ENCODE results near the gene CLDN15.
"Not testable (repeated sequence)": the region's sequence is repeated elsewhere in the genome, so short reads cannot be mapped to it uniquely, and the experiment has no call there.

CLDN15 gene, protein sequence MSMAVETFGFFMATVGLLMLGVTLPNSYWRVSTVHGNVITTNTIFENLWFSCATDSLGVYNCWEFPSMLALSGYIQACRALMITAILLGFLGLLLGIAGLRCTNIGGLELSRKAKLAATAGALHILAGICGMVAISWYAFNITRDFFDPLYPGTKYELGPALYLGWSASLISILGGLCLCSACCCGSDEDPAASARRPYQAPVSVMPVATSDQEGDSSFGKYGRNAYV

DNA sequence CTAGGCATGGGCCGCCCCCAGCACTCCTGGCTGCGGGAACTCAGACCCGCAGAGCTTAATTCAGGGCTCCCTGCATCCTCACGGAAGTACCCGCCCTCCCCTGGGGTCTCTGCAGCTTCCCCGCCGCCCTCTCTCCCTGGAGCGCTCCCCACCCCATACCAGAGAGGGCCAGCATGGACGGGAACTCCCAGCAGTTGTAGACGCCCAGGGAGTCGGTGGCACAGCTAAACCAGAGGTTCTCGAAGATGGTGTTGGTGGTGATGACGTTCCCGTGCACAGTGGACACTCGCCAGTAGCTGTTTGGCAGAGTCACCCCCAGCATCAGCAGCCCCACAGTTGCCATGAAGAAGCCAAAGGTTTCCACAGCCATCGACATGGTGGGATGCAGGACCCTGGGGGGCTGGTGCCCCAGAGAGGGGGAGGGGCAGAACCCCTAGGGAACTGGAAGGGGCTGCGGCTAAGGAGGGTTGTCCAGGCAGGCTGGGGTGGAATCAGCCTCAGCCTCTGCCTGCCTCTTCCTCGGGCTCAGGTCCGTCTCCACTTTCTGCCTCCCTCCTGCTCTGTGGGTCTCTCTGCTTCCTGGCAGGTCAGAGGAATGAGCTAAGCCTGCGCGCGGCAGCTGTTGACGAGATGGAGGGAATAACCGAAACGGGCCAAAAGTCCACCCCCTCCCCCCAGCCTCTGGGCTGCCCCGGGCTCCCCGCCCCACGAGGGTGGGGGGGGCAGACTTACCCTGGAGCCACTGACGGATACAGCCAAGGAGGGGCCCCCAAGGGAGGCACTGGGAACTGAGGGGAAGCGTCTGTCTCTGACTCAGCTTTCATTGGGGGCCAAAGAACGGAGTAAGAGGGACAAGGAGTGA is at the start of gene CLDN15:
Gene CLDN15, minus strand, starts transcription at position 597 of the 862 bp plus-strand sequence. Its CDS starts 221 bp downstream, at position 376.
- no peak for DNase-seq

DNA sequence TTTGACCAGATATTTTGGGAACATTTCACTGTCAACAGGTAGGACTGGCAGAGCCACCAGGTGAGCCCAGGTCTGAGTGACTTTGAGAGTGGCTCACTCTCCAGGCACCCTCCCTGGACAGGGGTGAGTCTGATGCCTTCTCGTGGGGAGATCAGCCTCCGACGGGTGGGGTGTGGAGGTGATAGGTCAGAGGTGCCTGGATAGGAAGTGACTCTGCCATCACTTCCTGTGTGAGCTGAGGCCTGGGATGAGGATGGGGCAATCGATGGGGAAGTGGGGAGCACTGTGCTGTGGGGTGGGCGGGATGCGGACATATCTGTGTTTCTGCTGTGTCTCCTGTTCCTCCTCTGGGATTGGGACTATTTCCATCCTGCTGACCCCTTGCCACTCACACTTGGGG is 49.4 kb upstream of the CLDN15 start:
- no peak for DNase-seq

DNA sequence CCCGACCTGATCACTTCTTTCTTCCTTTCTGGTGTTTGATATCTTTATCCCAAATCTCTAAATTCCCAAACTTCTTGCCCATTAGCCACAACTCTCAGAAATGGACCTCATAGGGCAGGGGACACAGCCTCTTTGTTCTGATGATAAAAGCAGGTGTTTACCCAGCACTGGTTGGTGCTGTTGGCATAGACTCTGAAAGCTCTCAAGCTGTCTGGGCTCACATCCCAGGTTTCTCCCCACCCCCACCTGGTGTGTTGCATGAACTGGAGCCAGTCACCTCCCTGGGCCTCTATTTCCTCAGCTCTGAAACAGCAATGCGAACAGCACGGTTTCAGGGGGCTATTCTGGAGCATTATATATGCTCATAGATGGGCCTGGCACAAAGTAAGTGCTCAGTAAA is 48.3 kb upstream of the CLDN15 start:
- not testable (repeated sequence) for DNase-seq

DNA sequence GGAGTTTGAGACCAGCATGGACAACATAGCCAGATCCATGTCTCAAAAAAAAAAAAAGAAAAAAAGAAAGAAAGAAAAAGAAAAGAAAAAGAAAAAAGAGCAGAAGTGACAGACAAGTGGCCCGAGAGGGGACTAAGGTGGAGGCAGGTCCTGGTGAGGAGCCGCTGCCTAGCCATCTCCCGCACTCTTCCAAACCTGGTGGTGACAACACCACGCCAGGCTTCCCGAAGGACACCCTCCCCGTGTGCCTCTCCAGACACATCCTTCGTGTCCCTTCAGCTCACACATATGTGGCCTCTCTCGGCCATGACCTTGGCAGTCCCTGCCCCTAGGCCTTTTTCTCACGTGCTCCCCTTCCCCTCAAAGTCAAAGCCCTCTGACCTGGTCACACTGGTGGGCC is 47.6 kb upstream of the CLDN15 start:
- no peak for DNase-seq

DNA sequence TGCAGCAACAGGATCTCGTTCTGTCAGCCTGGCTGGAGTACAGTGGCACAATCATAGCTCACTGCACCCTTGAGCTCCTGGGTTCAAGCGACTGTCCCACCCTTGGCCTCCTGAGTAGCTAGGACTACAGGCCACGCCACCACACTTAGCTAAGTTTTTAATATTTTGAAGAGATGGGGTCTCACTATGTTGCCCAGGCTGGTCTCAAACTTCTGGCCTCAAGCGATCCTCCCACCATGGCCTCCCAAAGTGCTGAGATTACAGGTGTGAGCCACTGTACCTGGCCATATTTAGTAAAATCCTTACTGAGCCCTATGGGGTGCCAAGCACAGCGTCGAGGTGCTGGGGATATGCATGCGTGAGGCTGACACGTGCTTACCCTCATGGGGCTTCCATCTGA is 43.3 kb upstream of the CLDN15 start:
- not testable (repeated sequence) for DNase-seq

DNA sequence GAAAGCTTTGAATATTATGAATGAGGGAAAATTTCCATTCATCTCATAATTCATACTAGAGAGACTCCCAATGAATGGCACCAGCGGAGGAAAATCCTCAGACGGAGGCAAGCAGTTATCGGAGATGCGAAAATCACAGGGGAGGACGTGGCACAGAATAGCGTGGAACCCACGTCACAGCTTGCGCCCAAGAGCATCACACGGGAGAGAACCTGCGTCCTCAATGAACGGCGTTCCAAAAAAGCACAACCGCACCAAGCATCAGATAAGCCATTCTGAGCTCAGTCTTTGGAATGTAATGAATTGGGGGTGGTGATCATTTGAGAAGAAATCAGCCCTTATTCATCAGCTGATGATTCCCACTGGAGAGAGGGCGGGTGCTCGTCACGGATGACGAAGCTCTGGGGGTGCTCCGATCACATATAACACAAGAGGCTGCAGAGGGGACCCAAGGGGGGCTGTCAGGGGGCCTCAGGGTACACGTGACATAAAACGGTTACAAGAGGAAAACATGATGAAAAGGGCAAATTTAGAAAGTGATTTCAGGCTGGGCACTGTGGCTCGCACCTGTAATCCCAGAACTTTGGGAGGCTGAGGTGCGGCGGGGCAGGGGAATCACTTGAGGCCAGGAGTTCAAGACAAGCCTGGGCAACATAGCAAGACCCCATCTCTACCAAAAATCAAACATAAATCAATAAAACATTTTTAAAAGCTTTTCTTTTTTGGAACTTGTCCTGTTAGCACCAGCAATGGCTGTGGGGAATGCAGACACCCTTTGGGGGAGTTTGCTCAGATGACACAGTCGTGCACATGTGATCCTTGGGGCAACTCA is 41.1 kb upstream of the CLDN15 start:
- no peak for DNase-seq

DNA sequence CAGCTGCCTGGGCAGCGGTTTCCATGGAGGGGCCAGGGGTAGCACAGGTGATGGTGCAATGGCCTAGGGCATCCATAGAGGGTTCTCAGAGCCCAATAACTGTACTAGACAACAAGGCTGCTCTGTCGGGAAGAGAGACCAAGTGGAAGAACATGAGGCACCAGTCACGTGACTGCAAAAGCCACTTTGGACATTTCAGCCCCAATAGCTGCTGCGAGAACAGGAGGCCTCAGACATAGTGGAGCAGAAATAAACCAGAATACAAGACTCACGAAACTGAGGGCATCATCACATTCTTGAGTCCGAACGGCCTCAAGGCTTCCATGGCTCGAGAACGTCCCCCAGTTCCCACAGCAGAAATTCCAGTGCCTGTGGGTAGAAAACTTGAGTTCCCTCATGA is 39.6 kb upstream of the CLDN15 start:
- no peak for DNase-seq

DNA sequence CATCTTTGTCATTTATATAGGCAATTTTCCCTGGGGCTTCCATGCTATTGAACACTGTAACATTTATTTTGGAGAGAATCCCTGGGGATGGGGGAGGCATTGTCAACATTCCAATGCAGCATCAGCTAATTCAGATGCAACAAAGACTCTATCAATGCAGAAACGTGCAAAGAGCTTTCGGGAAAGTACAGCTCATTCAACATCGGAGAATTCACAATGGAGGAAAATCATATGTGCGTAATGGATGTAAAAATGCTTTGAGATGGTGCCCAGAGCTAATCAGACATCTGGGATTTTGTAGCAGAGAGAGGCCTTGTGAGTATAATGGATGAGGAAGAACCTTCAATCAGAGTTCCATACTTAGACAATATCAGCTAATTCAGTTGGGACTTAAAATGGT is 35.6 kb upstream of the CLDN15 start:
- no peak for DNase-seq

DNA sequence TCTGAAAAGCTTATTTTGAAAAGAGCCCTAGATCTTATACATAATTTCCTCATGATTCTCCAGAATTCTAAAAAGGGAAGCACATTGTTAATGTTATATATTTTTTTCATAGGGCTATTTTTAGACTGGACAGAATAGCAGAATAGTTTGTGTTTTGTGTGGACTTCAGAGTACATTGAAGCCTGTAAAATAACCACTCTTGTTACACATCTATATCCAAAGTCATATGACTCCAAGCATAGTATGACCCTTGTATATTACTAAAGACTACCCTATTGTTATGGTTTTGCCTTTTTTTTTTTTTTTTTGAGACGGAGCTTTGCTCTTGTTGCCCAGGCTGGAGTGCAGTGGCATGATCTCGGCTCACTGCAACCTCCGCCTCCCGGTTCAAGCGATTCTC is 33.4 kb upstream of the CLDN15 start:
- DNase-seq = no peak

DNA sequence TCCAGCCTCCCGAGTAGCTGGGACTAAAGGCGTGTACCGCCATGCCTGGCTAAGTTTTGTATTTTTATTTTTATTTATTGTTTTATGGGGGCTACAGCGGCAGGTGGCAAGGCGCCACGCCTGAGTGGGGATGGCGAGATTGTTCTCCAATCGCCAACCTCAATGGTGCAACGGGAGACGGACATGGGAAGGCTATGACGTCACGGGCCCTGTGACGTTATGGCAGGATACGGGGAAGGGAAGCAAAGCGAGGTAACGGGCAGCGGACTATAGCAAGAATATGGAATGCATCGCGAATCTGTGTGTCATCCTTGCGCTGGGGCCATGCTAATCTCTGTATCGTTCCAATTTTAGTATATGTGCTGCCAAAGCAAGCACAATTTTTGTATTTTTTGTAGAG is 32.1 kb upstream of the CLDN15 start:
- DNase-seq = no peak

DNA sequence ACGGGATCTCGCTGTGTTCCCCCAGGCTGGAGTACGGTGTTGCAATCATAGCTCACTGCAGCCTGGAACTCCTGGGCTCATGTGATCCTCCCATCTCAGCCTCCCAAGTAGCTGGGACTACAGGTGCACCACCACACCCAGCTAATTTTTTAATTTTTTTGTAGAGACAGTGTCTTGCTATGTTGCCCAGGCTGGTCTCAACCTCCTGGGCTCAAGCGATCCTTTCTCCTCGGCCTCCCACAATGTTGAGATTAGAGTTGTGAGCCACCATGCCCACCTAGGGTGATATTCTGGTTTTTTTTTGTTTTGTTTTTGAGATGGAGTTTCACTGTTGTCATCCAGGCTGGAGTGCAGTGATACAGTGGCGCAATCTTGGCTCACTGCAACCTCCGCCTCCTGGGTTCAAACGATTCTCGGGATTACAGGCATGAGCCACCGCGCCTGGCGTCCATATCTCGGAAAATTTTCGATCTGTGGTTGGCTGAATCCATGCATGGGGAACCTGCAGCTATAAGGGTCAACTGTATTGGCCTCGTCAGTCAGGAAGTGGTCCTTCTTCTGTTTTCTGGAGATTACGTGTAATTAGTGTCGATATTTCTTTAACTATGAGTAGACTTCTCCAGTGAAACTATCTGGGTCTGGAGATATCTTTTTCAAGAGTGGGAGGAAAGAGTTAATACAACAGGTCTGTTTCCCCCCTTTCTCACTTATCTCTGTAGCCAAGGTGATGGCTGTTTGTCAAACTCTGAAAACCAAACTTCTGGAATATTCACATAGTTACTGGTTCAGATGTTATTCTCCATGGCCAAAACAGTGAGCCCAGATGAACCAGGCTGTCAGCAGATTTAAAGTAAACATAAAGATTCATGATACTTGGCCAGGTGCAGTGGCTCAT is 28.3 kb upstream of the CLDN15 start:
- DNase-seq = no peak

DNA sequence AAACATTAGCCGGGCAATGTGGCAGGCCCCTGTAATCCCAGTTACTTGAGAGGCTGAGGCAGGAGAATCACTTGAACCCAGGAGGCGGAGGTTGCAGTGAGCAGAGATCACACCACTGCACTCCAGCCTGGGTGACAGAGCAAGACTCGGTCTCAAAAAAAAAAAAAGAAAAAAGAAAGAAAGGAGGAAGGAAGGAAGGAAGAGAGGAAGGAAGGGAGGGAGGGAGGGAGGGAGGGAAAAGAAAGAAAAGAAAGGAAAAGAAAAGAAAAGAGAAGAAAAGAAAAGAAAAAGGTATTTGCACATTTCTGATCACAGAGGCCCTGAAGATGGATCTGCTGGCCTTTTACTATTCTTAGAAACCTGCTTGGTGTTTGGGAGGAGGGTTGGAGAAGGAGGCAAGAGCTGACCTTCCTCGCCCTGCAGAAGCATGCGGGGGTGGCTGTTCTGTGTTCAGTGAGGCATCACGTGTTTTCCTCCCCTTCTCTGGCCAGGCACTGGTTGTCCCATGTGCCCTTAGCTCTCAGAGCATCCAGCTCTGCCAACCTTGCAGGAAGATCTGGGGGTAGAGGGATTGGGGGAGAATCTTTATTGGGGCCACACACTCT is 26.6 kb upstream of the CLDN15 start:
- DNase-seq = not testable (repeated sequence)

DNA sequence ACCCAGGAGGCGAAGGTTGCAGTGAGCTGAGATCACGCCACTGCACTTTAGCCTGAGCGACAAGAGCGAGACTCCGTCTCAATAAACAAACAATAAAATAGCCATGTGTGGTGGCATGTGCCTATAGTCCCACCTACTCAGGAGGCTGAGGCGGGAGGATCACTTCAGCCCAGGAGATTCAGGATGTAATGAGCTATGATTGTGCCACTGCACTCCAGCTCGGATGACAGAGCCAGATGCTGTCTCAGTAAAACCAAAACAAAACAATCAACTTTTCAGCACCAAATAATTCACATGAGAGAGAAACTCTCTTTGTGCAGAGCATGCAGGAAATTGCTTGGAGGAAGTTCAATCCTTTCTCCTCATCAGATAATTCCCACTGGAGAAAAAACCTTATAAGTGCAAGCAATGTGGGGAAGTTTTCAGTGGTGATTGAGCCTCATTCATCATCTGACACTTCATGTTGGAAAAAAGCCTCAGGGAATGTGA is 20.7 kb upstream of the CLDN15 start:
- no peak for DNase-seq

DNA sequence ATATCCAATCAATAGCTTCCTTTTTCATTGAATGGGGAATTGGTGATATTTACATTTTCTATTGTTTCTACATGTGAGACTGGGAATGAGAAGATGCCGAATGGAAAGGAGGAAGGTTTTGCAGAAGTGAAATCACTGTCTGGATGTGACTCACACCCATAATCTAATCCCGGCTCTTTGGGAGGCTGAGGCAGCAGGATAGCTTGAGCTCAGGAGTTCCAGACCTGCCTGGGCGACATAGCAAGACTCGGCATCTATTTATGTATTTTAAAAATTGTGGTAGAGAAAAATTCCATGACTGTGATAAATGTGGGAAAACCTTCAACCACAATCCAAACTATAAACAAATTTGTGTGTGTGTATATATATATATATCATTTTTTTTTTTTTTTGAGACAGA is 18.2 kb upstream of the CLDN15 start:
- DNase-seq = no peak

DNA sequence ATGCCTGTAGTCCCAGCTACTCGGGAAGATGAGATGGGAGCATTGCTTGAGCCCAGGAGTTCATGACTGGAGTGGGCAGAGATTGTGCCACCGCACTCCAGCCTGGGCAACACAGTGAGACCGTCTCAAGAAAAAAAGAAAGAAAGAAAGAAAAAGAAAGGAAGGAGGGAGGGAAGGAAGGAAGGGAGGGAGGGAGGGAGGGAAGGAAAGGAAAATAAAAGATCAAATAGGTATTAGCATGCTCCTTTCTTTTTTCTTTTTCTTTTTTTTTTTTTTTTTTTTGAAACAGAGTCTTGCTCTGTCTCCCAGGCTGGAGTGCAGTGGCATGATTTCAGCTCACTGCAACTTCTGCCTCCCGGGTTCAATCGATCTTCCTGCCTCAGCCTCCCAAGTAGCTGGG is 15.6 kb upstream of the CLDN15 start:
- DNase-seq = not testable (repeated sequence)

DNA sequence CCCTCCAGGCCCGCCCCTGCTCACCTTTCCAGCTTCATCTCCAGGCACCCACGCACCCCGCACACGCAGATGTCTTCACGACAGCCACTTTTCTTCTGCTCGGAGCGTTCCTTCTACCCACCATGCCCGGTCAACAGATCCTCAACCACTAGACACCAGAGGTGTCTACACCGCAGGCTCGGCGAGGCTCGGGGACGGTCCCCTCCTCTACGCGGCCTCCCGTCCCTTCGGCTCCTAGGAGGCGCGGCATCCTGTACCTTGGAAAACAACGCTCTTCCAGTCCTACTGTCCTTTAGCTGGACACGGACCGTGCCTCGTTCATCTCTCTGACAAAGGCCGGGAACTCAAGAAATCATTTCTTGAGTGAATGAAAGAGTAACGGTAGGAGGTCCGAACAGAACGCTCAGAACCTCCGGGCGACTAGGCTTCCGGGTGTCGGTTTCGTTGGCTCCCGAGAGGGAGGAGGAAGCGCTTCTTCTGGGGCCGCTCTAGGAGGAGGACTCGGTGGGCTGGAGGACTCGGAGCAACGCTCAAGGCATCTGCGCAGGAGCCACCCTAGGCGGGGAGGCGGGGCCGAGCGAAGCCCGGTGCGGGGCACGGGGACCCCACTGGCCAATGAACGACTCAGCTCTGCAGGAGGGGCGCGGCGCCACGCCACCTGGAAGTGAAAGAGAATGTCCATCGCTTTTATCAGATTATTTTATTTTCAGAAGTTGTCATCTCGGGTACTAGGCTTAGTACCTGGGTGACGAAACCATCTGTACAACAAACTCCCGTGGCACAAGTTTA is 14.5 kb upstream of the CLDN15 start:
- DNase-seq = peak; percentile 98 to 99

DNA sequence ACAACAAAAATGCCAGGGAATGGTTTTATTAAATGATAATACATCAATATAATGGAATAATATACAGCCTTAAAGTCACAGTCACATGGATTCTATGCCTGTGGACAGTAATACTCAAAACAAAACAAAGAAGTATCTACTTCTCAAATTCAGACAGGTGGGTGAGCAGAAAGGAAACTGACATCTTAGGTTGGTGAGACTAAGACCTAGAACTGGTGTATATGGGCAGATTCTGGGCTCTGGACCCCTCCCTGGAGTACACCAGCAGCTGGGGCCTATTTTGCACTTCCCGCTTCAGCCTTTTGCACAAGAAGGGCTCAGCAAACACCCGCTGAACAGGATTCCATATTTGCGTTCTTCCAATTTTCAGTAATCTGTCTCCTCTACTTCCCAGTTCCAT is 12.7 kb upstream of the CLDN15 start:
- DNase-seq = no peak

DNA sequence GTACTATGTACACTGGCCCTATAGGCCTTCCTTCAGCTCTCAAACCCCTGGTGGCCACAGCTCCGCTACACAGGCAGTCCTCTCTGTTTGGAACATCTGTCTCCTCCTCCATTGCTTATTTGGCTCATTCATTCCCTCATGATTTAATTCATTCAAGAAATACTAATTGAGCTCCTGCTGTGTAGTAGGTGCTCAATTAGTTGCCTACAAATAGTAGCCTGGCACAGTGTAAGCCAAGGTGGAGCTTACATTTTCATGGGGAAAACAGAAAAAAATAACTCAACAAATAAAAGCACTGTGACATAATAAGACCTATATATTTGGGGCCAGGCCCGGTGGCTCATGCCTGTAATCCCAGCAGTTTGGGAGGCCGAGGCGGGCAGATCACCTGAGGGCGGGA is 10.7 kb upstream of the CLDN15 start:
- no peak for DNase-seq

DNA sequence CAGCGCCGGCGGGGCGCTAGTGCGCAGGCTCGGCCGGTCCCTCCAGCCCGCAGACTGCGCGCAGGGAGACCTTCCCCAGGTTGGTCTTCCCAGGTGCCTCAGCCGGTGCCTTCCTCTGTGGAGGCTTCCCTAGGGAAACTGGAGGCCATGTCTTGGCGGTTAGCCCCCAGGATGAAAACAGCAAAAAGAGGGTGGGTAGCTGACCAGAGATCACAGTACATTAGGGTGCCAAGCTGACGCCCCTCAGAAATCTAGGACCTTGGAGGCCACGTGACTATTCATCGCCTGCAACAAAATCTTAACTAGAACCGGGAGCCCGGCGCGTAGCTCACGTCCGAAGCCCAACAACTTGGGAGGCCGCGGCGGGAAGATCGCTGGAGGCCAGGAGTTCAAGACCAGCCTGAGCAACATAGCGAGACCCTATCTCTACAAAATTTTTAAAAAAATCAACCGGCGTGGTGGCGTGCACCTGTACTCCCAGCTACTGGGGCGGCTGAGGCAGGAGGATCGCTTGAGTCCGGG is 7.6 kb upstream of the CLDN15 start:
- no peak for DNase-seq

DNA sequence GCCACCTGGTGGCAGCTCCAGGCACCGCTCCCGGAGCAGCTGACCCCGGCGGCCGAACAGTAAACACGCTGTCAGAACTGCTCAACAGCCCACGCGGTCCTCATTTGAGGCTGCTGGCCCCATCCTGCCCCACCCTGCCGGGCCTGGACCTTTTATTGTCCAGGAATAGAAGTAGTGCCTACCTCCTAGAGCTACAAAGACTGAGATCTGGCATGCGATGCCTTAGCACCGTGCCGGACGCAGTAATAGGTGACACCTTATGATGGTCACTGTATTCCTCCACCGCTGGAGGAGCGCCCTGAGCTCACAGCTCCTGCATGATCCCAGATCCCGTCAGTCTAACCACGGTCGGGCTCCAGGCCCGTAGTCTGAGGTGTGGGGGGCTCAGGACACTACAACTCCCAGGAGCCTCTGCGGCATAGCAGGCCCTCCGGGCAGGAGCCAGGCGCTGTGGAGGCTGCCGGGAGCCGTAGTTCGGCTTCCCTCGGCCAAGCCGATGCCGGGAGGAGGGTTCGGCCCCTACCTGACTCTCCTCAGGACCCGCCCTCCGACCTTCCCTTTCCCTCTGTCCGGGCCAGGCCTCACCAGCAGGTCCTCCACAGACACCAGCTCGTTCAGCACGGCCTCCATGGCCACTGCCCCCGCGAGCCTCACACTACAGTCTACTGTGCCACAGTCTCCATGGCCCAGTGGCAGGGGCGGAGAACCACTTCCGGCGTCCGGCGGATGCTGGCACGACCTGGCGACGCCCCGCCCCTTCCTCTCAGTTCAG is 7.0 kb upstream of the CLDN15 start, which contains the start of gene FIS1:
Gene FIS1, minus strand, starts transcription at position 707 of the 772 bp plus-strand sequence. Its CDS starts 77 bp downstream, at position 630.
- DNase-seq = peak; percentile 91 to 93
